GM21619 (cell line): ENCODE results near the gene AP3S1.
"Not testable (repeated sequence)": the region's sequence is repeated elsewhere in the genome, so short reads cannot be mapped to it uniquely, and the experiment has no call there.

Experiments used
- ATAC-seq: cut with Tn5 transposase; IDR thresholded peaks from one replicate; pipeline ENCODE4 v1.9.1; 2021; ENCODE audit not compliant: unreplicated experiment

The AP3S1 gene

GRCh38 chr5:115841382-115842088 is at the start of gene AP3S1, which contains the start of gene ATG12:
Gene AP3S1 (plus strand): TSS chr5:115841935. CDS start chr5:115842038, 103 bp downstream.
Gene ATG12 (minus strand): TSS chr5:115841565. CDS start chr5:115841552, 13 bp downstream.
- peak; percentile 80 for ATAC-seq

DNA sequence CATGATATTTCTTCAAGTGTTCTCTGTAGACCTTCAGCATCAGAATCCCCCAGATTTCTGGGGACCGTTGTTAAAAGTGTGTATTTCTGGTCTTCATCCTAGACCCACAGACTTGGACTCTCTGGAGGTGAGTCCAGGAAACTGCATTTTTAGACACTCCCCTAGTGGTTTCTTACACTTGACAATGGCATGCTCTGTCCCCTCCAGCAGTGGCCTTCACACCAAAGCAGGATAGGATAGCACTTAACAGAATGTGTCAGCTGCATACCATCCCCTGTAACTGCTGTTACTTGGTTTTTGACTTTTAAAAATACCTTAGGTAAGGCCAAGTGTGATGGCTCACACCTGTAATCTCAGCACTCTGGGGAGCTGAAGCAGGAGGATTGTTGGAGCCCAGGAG is 46.0 kb upstream of the AP3S1 start:
- no peak for ATAC-seq

GRCh38 chr5:115796656-115797055 is 45.1 kb upstream of the AP3S1 start:
- no peak for ATAC-seq

DNA sequence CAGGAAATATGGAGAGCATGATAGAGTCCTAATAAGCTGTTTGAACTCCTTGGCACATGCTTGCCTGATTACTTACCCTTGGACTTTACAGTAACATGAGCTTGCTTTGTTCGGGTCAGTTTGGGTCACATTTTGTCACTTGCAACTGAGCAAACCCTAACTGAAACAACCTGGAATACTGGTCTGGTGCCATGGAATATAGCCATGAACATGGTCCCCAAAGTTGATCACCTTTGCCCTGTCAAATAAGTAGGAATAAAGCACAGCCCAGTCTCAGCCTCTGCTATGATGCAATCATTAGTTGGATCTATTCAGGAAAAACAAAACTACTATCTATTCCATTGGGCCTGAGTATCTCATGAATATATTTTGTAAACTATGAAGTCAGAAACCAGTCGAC is 43.5 kb upstream of the AP3S1 start:
- no peak for ATAC-seq

DNA sequence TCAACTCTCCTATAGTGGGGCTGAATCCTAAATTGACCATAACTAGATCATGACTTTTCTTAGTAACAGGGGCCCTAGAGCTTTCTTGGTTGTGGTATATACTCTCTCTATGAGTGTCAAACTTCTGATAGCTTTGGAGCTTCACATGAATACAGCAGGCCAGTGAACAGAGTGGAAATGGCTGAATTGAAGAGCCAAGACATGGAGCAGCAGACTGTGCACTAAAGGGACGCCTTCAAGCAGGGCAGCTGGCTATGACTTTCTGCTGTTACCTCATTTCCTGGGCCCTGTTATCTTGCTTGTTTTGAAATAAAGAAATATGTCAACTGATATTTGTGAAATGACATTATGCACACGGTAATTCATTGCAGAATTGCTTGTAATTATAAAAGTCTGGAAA is 41.6 kb upstream of the AP3S1 start:
- no peak for ATAC-seq

- ATAC-seq = no peak
Observed at GRCh38 chr5:115801152-115801551, 40.6 kb upstream of the AP3S1 start.

GRCh38 chr5:115801984-115802383 is 39.8 kb upstream of the AP3S1 start:
- no peak for ATAC-seq

DNA sequence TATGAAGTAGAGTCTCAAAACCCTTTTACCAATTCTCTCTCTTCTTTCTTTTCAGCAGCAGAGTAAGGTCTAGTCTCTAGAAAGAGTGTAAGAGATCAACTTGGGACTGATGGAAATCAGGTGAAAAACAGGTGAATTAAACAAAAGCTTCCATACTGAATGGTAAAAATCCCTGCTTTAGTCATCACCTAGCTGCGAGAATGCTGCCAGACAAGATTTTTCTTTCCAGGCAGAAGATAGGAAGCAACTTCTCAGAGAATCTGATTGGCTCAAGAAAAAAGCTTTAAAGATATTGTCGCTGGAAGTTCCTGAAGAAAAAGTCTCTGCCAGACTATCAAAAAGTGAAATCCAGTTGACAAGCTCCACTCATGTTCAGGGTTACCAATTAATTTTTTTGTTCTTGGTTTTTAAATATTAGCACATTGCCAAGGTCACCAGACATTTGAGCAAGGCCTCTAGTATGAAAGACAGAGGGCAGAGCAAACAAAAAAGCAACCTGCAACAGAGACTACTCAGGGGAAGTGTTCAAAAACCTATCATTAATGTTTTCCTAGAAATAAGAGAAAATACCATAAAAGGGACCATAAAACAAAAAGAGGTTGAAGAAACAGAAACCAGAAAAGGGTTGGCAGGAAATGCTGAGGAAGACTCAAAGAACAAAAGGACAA is 34.6 kb upstream of the AP3S1 start:
- no peak for ATAC-seq

- no peak for ATAC-seq
Observed at GRCh38 chr5:115807654-115808052, 34.1 kb upstream of the AP3S1 start.

- not testable (repeated sequence) for ATAC-seq
Observed at GRCh38 chr5:115808066-115808465, 33.7 kb upstream of the AP3S1 start.

GRCh38 chr5:115809946-115810345 is 31.8 kb upstream of the AP3S1 start:
- no peak for ATAC-seq

DNA sequence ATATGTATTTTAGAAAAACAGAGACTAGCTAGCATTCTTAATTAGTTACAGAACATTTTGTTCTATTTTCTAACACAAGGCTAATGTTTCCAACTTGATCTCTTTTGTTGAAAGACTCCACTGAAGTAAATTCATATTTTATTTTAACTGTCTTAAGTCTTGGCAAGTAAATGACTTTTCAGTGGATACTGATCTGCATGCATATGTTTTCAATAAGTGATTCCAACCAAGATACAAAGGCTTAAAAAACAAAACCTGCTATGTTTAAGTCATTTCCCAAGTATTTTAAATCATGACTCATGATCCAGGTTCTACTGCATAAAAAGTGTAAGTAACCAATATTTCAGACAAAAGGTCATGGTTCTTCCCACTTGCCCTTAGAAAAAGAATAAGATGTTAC is 31.0 kb upstream of the AP3S1 start:
- ATAC-seq = no peak

DNA sequence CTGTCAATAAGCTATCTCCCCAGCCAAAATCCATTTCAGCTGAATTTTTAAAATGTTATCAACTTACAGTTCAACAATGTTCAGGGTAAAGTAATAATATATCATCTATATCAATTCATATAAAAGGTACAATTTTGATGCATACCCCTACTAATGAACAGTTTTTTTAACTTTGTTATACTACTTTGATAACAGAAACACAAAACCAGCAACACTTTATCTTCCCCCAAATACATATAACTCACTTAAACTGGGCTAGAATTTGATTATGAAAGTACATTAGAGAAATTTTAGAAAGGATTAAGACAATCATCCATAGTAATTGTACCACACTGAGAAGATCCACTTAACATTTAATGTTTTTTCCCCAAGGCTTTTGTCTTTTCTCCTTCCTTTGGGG is 30.3 kb upstream of the AP3S1 start:
- ATAC-seq = no peak

DNA sequence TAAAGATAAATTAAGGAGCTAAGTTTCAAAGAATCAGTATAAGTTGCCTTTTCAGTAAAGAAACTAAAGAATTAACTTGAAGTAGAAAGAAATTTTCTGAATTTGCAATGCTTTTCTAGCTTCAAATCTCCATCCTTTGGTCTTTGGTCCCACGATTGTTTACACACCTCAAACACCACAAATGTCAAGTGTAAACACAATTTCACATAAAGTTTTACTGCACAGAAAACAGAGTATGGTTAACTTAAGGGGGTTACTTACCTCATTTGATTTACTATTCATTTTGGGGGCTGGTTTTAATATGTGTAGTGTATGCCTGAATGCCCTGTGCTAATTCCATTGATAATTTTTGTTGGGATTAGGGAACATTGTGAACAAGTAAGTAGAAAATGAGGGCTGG is 29.4 kb upstream of the AP3S1 start:
- ATAC-seq = no peak

- ATAC-seq = no peak
Observed at GRCh38 chr5:115813719-115814118, 28.0 kb upstream of the AP3S1 start.

GRCh38 chr5:115815006-115815692 is 26.6 kb upstream of the AP3S1 start:
- ATAC-seq = peak; percentile 25

- ATAC-seq = peak; percentile 13
Observed at GRCh38 chr5:115815693-115816225, 26.0 kb upstream of the AP3S1 start.

DNA sequence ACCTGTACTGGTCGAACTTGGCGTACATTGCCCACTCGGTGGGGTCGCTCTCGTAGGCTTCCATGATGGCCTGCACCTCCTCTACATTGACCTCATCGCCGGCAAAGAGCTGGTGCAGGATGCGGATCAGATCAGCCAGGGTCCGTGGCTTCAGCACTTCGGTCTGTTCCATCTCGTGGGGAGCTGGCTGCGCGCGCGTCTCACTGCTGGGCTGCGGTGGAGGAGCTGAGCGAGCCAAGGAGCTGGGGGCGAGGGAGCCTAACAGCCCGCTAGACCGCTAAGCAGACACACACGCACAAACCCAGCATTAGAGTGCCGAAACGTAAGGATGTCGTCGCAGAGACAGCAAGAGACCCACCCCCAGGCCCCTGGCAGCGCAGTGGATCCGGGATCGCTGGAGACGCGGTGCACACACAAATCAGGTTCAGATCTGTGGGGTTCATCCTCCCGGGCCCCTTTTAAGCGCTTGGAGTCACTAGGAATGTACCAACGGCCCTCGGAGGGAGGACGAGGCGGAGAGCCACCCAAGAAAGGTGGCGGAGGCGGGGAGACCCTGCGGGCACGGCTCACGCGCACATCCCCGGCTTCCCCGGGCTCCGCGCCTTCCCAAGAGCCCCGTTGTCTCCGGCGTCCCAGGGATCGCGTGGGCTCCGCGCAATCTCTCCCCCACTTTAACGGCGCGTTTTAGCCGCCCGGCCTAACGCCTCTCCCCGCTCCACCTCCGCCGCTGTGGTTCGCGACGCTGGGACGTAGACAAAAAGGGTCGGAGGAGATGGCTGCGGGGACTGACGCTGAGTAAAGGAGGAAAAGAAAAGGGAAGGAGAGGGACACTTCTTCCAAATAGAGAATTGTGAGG is 25.3 kb upstream of the AP3S1 start, which contains the start of gene CDO1:
Gene CDO1, minus strand, starts transcription at position 434 of the 856 bp plus-strand sequence. Its CDS starts 262 bp downstream, at position 172.
- ATAC-seq = peak; percentile 53

DNA sequence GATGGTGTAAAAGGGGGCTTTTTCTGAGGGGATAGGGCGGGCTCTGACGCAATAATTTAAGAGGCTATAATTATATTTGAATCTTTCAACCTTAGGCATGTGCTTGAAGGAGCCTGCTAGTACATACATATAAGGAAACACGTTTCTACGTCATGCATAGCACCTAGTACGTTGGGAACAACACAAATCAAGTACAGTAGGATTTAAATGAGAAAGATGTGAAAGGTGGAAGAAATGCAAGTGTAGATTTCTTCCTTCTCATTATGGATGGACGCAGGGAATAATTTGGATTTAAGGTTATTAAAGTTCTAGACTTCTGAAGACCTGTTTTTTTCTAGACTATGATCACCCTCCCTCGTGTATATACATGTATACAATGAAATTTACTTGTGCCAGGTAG is 24.3 kb upstream of the AP3S1 start:
- ATAC-seq = no peak

DNA sequence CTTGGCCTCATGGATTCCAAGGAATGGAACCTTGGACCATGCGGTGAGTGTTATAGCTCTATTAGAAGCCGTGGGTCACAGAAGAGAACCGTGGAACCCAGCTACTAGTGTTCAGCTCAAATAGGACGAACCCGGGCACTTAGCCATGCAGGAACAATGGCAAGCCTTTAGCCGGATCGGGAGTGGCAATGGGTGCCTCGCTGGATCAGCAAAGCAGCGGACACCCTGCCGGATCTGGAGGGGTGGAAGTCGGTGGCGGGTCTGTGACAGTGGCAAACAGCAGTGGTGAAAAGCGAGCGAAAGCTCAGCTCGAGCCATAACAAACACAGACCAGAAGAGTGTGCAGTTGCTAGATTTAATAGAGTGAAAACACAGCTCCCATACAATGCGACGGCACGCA is 22.9 kb upstream of the AP3S1 start:
- ATAC-seq = no peak

DNA sequence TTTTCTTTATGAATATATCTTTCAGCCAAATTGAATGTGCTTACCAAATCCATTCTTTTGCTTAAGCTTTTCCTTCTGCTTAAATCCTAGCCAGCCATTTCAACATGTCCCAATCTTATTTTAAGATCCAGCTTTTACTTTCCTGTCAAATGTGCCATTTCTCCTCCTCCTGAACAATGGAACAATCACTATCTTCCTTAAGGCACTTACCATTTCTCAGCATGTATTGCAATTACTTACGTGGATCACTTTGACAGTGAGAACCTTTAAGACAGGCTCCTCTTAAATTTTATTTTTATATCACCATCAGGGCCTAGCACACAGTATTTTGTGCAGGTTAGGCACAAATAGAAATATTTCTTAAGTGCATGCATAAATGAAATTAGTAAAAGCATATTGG is 20.9 kb upstream of the AP3S1 start:
- ATAC-seq = no peak
